IMR-90 (cell line): ENCODE measurements around the gene CENATAC. TPM values are rescaled to one million over a fixed set of nuclear protein-coding genes. Genes with fewer than 3 reads are reported as not detected.

Experiments
- ATAC-seq: fragments of 200-7000 bp; cut with Tn5 transposase; 2 replicates; pipeline ENCODE4 v1.9.1; 2020; ENCODE audit warnings: low read depth, mild to moderate bottlenecking, moderate library complexity
- BruUV-seq: library from RNA; stranded (reverse); fragments of 400-500 nt; replicated peaks from 2 replicates; lab custom pipeline; 2021; lab: Mats Ljungman, UMichigan
- CTCF ChIA-PET: fragments of 300-600 bp; formaldehyde crosslinking; extraction: SDS; loops from one replicate; lab custom pipeline; 2021; ENCODE audit warnings: antibody characterized with exemption; lab: Yijun Ruan, JAX
- POLR2A ChIA-PET: fragments of 300-600 bp; sonication (Branson Sonifier 250); formaldehyde crosslinking; loops from one replicate; lab custom pipeline; 2022; ENCODE audit warnings: antibody characterized with exemption; ENCODE audit not compliant: unreplicated experiment; lab: Charles Lee
- DNase-seq: peaks from one replicate; pipeline ENCODE4 v3.0.0; 2013
- H2AFZ ChIP-seq: replicated peaks from 2 replicates; pipeline ENCODE3; 2013; ENCODE audit warnings: low read length, mild to moderate bottlenecking; ENCODE audit not compliant: poor library complexity
- H2AK5ac ChIP-seq: 2 replicates; pipeline ENCODE4 v1.6.1; 2013; ENCODE audit warnings: low read depth, low read length, inconsistent platforms
- H2AK9ac ChIP-seq: replicated peaks from 2 replicates; pipeline ENCODE3; 2013; ENCODE audit warnings: mild to moderate bottlenecking, low read depth, low read length, moderate library complexity; ENCODE audit not compliant: poor library complexity
- H2BK120ac ChIP-seq: 2 replicates; pipeline ENCODE4 v1.6.1; 2013; ENCODE audit warnings: low read depth, low read length, inconsistent platforms
- H2BK15ac ChIP-seq: 3 replicates; pipeline ENCODE4 v1.6.1; 2013; ENCODE audit warnings: low read depth, low read length, inconsistent platforms
- H2BK20ac ChIP-seq: 2 replicates; pipeline ENCODE4 v1.6.1; 2013; ENCODE audit warnings: low read depth, mild to moderate bottlenecking, inconsistent platforms, low read length, moderate library complexity
- H2BK5ac ChIP-seq: 2 replicates; pipeline ENCODE4 v1.6.1; 2013; ENCODE audit warnings: mild to moderate bottlenecking, low read depth, low read length, inconsistent platforms; ENCODE audit not compliant: poor library complexity, severe bottlenecking
- H3K14ac ChIP-seq: replicated peaks from 2 replicates; pipeline ENCODE4 v1.6.1; 2013; ENCODE audit warnings: low read depth, low read length, inconsistent platforms
- H3K18ac ChIP-seq: 2 replicates; pipeline ENCODE4 v1.6.1; 2013; ENCODE audit warnings: low read depth, low read length, control low read depth
- H3K23ac ChIP-seq: 2 replicates; pipeline ENCODE4 v1.6.1; 2013; ENCODE audit warnings: low read depth, low read length, inconsistent platforms
- H3K27ac ChIP-seq: 2 replicates; pipeline ENCODE4 v1.5.1; 2013; ENCODE audit warnings: mild to moderate bottlenecking, control low read depth, low read length; ENCODE audit not compliant: insufficient read depth
- H3K27me3 ChIP-seq: 2 replicates; pipeline ENCODE4 v1.6.1; 2013; ENCODE audit warnings: low read length; ENCODE audit not compliant: control insufficient read depth, insufficient read depth
- H3K36me3 ChIP-seq: 2 replicates; pipeline ENCODE4 v1.6.1; 2013; ENCODE audit warnings: low read length, mixed read lengths; ENCODE audit not compliant: control insufficient read depth, insufficient read depth
- H3K4ac ChIP-seq: 2 replicates; pipeline ENCODE4 v1.6.1; 2013; ENCODE audit warnings: low read depth, low read length, inconsistent platforms
- H3K4me1 ChIP-seq: 2 replicates; pipeline ENCODE4 v1.6.1; 2013; ENCODE audit warnings: low read length, mixed read lengths; ENCODE audit not compliant: control insufficient read depth, insufficient read depth
- H3K4me2 ChIP-seq: 2 replicates; pipeline ENCODE4 v1.6.1; 2013; ENCODE audit warnings: low read depth, mild to moderate bottlenecking, control low read depth, low read length, moderate library complexity
- H3K4me3 ChIP-seq: 2 replicates; pipeline ENCODE4 v1.5.1; 2013; ENCODE audit warnings: low read depth, mild to moderate bottlenecking, control low read depth, low read length, moderate library complexity; ENCODE audit not compliant: insufficient read depth
- H3K56ac ChIP-seq: 2 replicates; pipeline ENCODE4 v1.6.1; 2013; ENCODE audit warnings: low read length, inconsistent platforms; ENCODE audit not compliant: insufficient read depth; ENCODE audit errors: extremely low read depth
- H3K79me1 ChIP-seq, 2 experiments: 2 replicates each; pipeline ENCODE4 v1.6.1; 2013; ENCODE audit warnings: low read length in 2 of 2, inconsistent platforms in 1 of 2, low read depth in 1 of 2
- H3K9ac ChIP-seq: 2 replicates; pipeline ENCODE4 v1.6.1; 2013; ENCODE audit warnings: low read depth, low read length, control low read depth
- H3K9me1 ChIP-seq: 2 replicates; pipeline ENCODE4 v1.6.1; 2013; ENCODE audit warnings: low read length, inconsistent platforms; ENCODE audit not compliant: insufficient read depth
- H3K9me3 ChIP-seq: 2 replicates; pipeline ENCODE4 v1.6.1; 2013; ENCODE audit warnings: low read length; ENCODE audit not compliant: control insufficient read depth, insufficient read depth
- H4K20me1 ChIP-seq: 2 replicates; pipeline ENCODE4 v1.6.1; 2013; ENCODE audit warnings: low read length, inconsistent platforms; ENCODE audit not compliant: insufficient read depth
- H4K5ac ChIP-seq: 2 replicates; pipeline ENCODE4 v1.6.1; 2013; ENCODE audit warnings: mild to moderate bottlenecking, low read depth, low read length, control low read depth
- H4K8ac ChIP-seq, 2 experiments: 2 replicates each; pipeline ENCODE4 v1.6.1; 2013; ENCODE audit warnings: low read depth in 2 of 2, low read length in 2 of 2, control low read depth in 1 of 2, inconsistent platforms in 1 of 2
- H4K91ac ChIP-seq: 2 replicates; pipeline ENCODE4 v1.6.1; 2013; ENCODE audit warnings: low read depth, low read length, inconsistent platforms; ENCODE audit not compliant: insufficient read depth
- BHLHE40 ChIP-seq: fragments of 150-350 bp; IDR thresholded peaks from 2 replicates; pipeline ENCODE4 v1.6.1; 2016; ENCODE audit warnings: mild to moderate bottlenecking, low read depth, low read length
- CEBPB ChIP-seq: IDR thresholded peaks from 2 replicates; pipeline ENCODE4 v1.6.1; 2012; ENCODE audit warnings: low read depth, low read length, improper control_type of control experiment
- CHD1 ChIP-seq: IDR thresholded peaks from 2 replicates; pipeline ENCODE4 v1.6.1; 2012; ENCODE audit warnings: low read depth, low read length, improper control_type of control experiment
- FOS ChIP-seq: fragments of 150-350 bp; IDR thresholded peaks from 2 replicates; pipeline ENCODE4 v1.6.1; 2016; ENCODE audit warnings: low read depth, low read length
- MXI1 ChIP-seq: IDR thresholded peaks from 2 replicates; pipeline ENCODE4 v1.6.1; 2012; ENCODE audit warnings: low read depth, mild to moderate bottlenecking, low read length, moderate library complexity, borderline replicate concordance
- NFE2L2 ChIP-seq: fragments of 150-350 bp; IDR thresholded peaks from 2 replicates; pipeline ENCODE4 v1.6.1; 2016; ENCODE audit warnings: low read depth, mild to moderate bottlenecking, low read length
- RCOR1 ChIP-seq: IDR thresholded peaks from 2 replicates; pipeline ENCODE4 v1.6.1; 2012; ENCODE audit warnings: mild to moderate bottlenecking, low read length, improper control_type of control experiment; ENCODE audit not compliant: insufficient replicate concordance
- RFX5 ChIP-seq: IDR thresholded peaks from 2 replicates; pipeline ENCODE4 v1.8.0; 2012; ENCODE audit warnings: low read depth, mild to moderate bottlenecking, low read length, moderate library complexity
- SMC3 ChIP-seq: fragments of 150-350 bp; IDR thresholded peaks from 2 replicates; pipeline ENCODE4 v1.6.1; 2016; ENCODE audit warnings: low read depth, mild to moderate bottlenecking, antibody characterized with exemption, low read length, moderate library complexity
- WGBS, 2 experiments: methylation state at CpG; one replicate each; pipeline versions ENCODE4 v1.1.5 to v1.1.7; 2013; ENCODE audit warnings: missing lambda C conversion rate in 2 of 2; ENCODE audit not compliant: insufficient read length in 1 of 2; ENCODE audit errors: extremely low coverage in 2 of 2; 5-methylcytosine and 5-hydroxymethylcytosine counted together
- dilution Hi-C: fragments of 300-500 bp; cut with HindIII; formaldehyde crosslinking; loops from one replicate; pipeline ENCODE4 v1.14.3; 2018; ENCODE audit warnings: low sequenced_read_pairs; ENCODE audit not compliant: unreplicated experiment
- in situ Hi-C: fragments of 300-500 bp; cut with MboI; formaldehyde crosslinking; loops from 3 replicates; pipeline ENCODE4 v1.14.3; 2019; ENCODE audit warnings: low sequenced_read_pairs, inconsistent platforms, mixed read lengths
- intact Hi-C: fragments of 100-400 bp; cut with micrococcal nuclease; formaldehyde crosslinking; loops from 2 replicates; pipeline ENCODE4 v1.10.0; 2022
- polyA plus RNA-seq, 3 experiments: library from polyadenylated mRNA; depleted of rRNA; stranded (reverse); fragments of >200 nt; gene quantifications; 2 replicates each; pipeline ENCODE4 v1.2.3, GENCODE V29; 2012; ENCODE audit warnings: low replicate concordance in 1 of 3
- total RNA-seq: library from RNA; depleted of rRNA; stranded (reverse); fragments of >200 nt; gene quantifications from 2 replicates; pipeline ENCODE4 v1.2.3, GENCODE V29; 2012
- TF ChIP-seq, protein P1 (sequence below): conservative IDR thresholded peaks from 2 replicates; pipeline ENCODE4 v1.5.1; 2012; ENCODE audit warnings: mild to moderate bottlenecking, low read depth, low read length, improper control_type of control experiment

CENATAC gene
- total and polyA plus RNA-seq, 2 of the 4 experiments (the other 2 are of a cell fraction), result 13.1 to 16.7 TPM

DNA sequence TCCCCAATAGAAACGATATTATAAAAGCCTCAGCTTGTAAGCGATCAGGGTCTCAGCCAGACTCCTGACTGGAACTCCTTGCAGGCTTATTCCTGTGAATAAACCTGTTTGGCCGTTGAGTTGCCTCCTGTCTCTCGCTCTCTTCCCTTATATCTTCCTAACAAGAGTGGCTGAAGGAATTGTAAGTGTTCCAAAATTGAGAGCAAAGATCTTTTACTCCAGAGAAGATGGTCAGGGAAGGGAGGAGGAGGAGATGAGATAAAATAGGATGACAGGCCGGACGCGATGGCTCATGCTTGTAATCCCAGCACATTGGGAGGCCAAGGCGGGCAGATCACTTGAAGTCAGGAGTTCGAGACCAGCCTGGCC lies 34.0 kb downstream of the CENATAC start:
- Histone ChIP-seq H2AK5ac (no peak overlapping the region), H4K5ac (no peak overlapping the region), H3K4ac (no peak overlapping the region), H2AFZ (no peak overlapping the region), H3K9me1 (no peaks in the 10 kb centered on the region), H4K8ac (no peak overlapping the region), H3K36me3 (no peaks in the 10 kb centered on the region; the same call in 1 of the 2 replicates), H3K79me1 (peaks cover 2 to 16% of the 10 kb centered on the region in 2 experiments; a peak in 2 of 4 replicates), H3K56ac (no peak overlapping the region), H2AK9ac (no peak overlapping the region), H3K27me3 (no peaks in the 10 kb centered on the region), H2BK20ac (no peak overlapping the region), H4K20me1 (no peaks in the 10 kb centered on the region), H2BK120ac (no peak overlapping the region), H2BK5ac (no peak overlapping the region), H3K14ac (no peak overlapping the region), H3K27ac (no peak overlapping the region), H3K18ac (no peak overlapping the region), H2BK15ac (no peak overlapping the region), H3K23ac (no peak overlapping the region), H4K91ac (no peak overlapping the region), H3K4me1 (no peaks in the 10 kb centered on the region), H3K4me2 (no peak overlapping the region), H3K9ac (no peak overlapping the region), H3K4me3 (no peak overlapping the region), H3K9me3 (no peaks in the 10 kb centered on the region)
- CTCF ChIA-PET, result no interaction called here
- in situ Hi-C loops (no loop called here), dilution Hi-C loops (no loop called here), intact Hi-C loops (no loop called here)
- ATAC-seq (no peak), DNase-seq (no peak)
- BruUV-seq, result no TSS peak
- WGBS, 2 experiments, result 93% methylated on average over 3 of the region's 9 CpGs; no CpG with 5 or more reads in 1 of the 2 experiments
- TF ChIP-seq MXI1 (no peak), CHD1 (no peak), CEBPB (no peak), BHLHE40 (no peak), RCOR1 (no peak), RFX5 (no peak), SMC3 (no peak), FOS (no peak), NFE2L2 (no peak)
- TF ChIP-seq, protein P1, sequence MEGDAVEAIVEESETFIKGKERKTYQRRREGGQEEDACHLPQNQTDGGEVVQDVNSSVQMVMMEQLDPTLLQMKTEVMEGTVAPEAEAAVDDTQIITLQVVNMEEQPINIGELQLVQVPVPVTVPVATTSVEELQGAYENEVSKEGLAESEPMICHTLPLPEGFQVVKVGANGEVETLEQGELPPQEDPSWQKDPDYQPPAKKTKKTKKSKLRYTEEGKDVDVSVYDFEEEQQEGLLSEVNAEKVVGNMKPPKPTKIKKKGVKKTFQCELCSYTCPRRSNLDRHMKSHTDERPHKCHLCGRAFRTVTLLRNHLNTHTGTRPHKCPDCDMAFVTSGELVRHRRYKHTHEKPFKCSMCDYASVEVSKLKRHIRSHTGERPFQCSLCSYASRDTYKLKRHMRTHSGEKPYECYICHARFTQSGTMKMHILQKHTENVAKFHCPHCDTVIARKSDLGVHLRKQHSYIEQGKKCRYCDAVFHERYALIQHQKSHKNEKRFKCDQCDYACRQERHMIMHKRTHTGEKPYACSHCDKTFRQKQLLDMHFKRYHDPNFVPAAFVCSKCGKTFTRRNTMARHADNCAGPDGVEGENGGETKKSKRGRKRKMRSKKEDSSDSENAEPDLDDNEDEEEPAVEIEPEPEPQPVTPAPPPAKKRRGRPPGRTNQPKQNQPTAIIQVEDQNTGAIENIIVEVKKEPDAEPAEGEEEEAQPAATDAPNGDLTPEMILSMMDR, result no peak
- POLR2A ChIA-PET, result interaction anchor here (0.5 kb wide), 1 partner anchor 14 kb away, joined by 3 read pairs; the partner anchor contains the start of gene RPS25
